DOHH2 (cell line): Measurements from ENCODE around the gene KRT28.

Source experiments
- CTCF ChIP-seq: fragments of 200-600 bp; sonication (generic); IDR thresholded peaks from one replicate; pipeline ENCODE4 v1.5.1; 2014; ENCODE audit warnings: antibody characterized with exemption, mild to moderate bottlenecking, low read depth, low read length; ENCODE audit not compliant: poor library complexity, severe bottlenecking
- EZH2phosphoT487 ChIP-seq: fragments of 200-600 bp; sonication (generic); IDR thresholded peaks from 2 replicates; pipeline ENCODE4 v1.6.1; 2017; ENCODE audit warnings: borderline replicate concordance, mild to moderate bottlenecking, antibody characterized with exemption, low read length, moderate library complexity, mixed read lengths

- TF ChIP-seq CTCF, result no peak
- TF ChIP-seq EZH2phosphoT487, result no peak
Observed at GRCh38 chr17:40810494-40810893, 10.7 kb upstream of the KRT28 start.
